Ureter (tissue), 1 donor: ENCODE measurements around the gene CCDC50. TPM values are rescaled to one million over a fixed set of nuclear protein-coding genes. Genes with fewer than 3 reads are reported as not detected.

ENCODE experiments used
- DNase-seq: peaks from one replicate; pipeline ENCODE4 v3.0.0-alpha.2; 2020; ENCODE audit warnings: low spot score
- total RNA-seq: library from RNA; stranded (reverse); gene quantifications from one replicate; pipeline ENCODE4 v1.2.4, GENCODE V29; 2023
- donor health status: DM: yes; HTN: yes; CAD: no.

Gene CCDC50
- 65.3 TPM for total RNA-seq

GRCh38 chr3:191328962-191329653, at the start of gene CCDC50:
CCDC50 (plus strand) TSS chr3:191329394; CDS start chr3:191329675, 281 bp downstream.
- peak; percentile 88 for DNase-seq

- DNase-seq, result no peak
These were observed 49.1 kb upstream of the CCDC50 start for GRCh38 chr3:191280111-191280510.

- no peak for DNase-seq
These were observed 48.3 kb upstream of the CCDC50 start for GRCh38 chr3:191280882-191281281.

GRCh38 chr3:191282251-191283185, 46.7 kb upstream of the CCDC50 start:
- no peak for DNase-seq

- no peak for DNase-seq
These were observed 45.8 kb upstream of the CCDC50 start for GRCh38 chr3:191283400-191283799.

- DNase-seq, result no peak
These were observed 38.7 kb upstream of the CCDC50 start for GRCh38 chr3:191290311-191291025.

GRCh38 chr3:191292243-191293015, 36.8 kb upstream of the CCDC50 start:
- no peak for DNase-seq

GRCh38 chr3:191294291-191294690, 34.9 kb upstream of the CCDC50 start:
- DNase-seq, result no peak

- DNase-seq, result no peak
These were observed 33.1 kb upstream of the CCDC50 start for GRCh38 chr3:191296041-191296541.

- DNase-seq, result no peak
These were observed 30.3 kb upstream of the CCDC50 start for GRCh38 chr3:191298846-191299245.

- DNase-seq, result no peak
These were observed 28.8 kb upstream of the CCDC50 start for GRCh38 chr3:191300422-191300821.

- DNase-seq, result no peak
These were observed 28.2 kb upstream of the CCDC50 start for GRCh38 chr3:191301017-191301416.

- no peak for DNase-seq
These were observed 27.3 kb upstream of the CCDC50 start for GRCh38 chr3:191301782-191302411.

GRCh38 chr3:191302451-191302850, 26.7 kb upstream of the CCDC50 start:
- DNase-seq, result no peak

- DNase-seq, result no peak
These were observed 25.6 kb upstream of the CCDC50 start for GRCh38 chr3:191303596-191303995.

GRCh38 chr3:191306428-191306827, 22.8 kb upstream of the CCDC50 start:
- no peak for DNase-seq

GRCh38 chr3:191307341-191307740, 21.9 kb upstream of the CCDC50 start:
- DNase-seq, result no peak

- no peak for DNase-seq
These were observed 15.9 kb upstream of the CCDC50 start for GRCh38 chr3:191313296-191313695.

GRCh38 chr3:191314109-191314728, 15.0 kb upstream of the CCDC50 start:
- no peak for DNase-seq

- DNase-seq, result no peak
These were observed 12.2 kb upstream of the CCDC50 start for GRCh38 chr3:191316876-191317603.
